HG03280 (cell line): Measurements from ENCODE around the gene HASPIN.
"Not testable (repeated sequence)": the region's sequence is repeated elsewhere in the genome, so short reads cannot be mapped to it uniquely, and the experiment has no call there.

Source experiments
- ATAC-seq: cut with Tn5 transposase; IDR thresholded peaks from one replicate; pipeline ENCODE4 v1.9.1; 2021; ENCODE audit warnings: mild to moderate bottlenecking, moderate library complexity; ENCODE audit not compliant: unreplicated experiment

The HASPIN gene

GRCh38 chr17:3695723-3696411 is 27.8 kb upstream of the HASPIN start, which contains the start of gene P2RX5:
P2RX5 (minus strand) TSS chr17:3696155; CDS start chr17:3696005, 150 bp downstream.
- peak; percentile 28 for ATAC-seq

- ATAC-seq: no peak
Observed at GRCh38 chr17:3697103-3697476, 26.6 kb upstream of the HASPIN start.

DNA sequence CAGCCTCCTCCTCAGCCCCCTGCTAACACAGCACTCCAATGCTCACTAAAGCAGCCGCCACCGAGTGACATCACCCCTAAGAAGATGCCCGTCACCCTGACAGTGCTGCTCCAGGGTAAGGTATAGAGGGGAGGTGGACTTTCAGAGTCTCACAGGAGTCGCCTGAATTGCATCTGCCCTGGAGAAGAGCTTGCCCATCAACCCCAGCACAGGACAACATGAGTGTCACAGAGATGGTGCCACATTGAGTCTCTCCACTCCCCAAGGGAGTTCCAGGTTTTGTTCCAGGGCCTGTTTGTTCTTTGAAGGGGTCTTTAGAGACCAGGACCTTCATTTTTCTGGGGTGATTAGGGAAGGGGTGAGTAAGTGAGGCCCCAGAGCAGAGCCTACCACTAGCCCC is 25.6 kb upstream of the HASPIN start:
- no peak for ATAC-seq

DNA sequence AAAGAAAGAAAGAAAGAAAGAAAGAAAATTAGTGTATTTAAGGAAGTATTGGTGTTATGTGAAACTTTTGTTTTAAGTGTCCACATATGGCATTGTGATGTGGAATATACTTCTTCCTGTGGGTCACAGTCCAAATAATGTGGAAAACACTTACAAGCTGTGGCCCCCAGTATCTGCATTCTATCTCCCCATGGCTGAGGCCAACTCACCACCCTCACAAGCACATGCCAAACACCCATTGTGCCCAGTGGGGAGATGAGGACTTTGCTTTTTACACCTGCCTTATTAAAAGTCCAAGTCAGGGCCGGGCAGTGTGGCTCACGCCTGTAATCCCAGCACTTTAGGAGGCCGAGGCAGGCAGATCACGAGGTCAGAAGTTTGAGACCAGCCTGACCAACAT is 23.8 kb upstream of the HASPIN start:
- no peak for ATAC-seq

GRCh38 chr17:3702041-3702539 is 21.6 kb upstream of the HASPIN start:
- ATAC-seq: not testable (repeated sequence)

- ATAC-seq: no peak
Observed at GRCh38 chr17:3704931-3705717, 18.6 kb upstream of the HASPIN start.

DNA sequence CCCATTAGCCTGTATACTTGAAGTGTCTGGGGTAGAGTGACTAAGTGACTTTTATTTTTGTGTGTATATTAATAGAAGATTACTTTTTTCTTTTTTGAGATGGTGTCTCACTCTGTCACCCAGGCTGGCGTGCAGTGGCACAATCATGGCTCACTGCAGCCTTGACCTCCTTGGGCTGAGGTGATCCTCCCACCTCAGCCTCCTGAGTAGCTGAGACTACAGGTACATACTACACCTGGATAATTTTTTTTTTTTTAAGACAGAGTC is 18.1 kb upstream of the HASPIN start:
- not testable (repeated sequence) for ATAC-seq

DNA sequence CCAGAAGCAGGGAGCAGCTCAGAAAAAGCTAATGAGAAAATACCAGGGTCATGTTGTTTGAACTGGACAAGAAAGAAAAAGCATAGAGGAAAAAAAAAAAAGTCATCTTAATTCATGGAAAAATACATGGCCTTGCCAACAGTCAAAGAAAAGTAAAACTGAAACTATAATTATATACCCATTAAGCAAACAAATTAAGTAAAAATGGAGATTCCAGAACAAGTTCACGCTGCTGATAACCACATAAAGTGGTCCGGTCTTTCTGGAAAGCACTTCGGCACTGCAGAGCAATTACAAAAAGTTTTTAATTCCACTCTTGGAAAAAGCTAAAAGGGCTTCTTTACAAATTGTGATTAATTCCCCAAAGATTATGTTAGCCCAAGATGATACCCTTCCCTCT is 15.3 kb upstream of the HASPIN start:
- ATAC-seq: no peak

DNA sequence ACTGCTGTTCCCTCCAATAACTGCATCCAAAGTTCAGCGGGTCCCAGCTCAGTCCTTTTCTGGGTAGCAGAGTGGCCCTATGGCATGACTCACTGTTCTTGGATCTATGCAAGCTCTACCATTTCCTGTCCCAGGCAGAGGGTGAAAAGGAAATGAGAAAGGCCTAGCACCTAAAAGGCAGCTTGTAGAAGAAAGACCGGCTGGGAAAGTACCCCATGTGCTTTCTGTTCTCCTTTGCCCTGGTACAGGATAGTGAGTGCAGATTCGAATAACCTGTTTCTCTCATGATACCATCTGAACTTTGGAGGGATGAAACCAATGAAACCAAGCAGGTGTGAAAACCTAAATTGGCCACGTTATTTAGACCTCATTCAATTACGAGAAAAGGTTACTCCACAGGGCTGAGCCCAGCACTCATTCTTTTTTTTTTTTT is 12.7 kb upstream of the HASPIN start:
- peak; percentile 93 for ATAC-seq

- ATAC-seq: no peak
Observed at GRCh38 chr17:3712811-3713463, 10.8 kb upstream of the HASPIN start.

DNA sequence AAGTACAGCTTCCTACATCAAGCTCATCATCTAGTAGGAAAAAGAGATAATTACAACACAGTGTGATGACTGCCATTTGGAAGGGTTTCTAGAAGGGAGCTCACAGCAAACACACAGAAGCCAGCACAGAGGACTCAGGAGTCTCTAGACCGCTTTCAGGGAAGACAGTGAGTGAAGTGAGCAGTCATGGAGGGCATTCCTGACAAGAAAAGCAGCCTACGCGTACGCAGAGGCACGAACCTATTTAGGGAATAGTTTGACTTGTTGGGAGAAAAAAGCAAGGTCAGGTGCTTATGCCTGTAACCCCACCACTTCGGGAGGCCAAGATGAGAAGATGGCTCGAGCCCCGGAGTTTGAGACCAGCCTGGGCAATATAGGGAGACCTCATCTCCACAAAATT is 8.4 kb upstream of the HASPIN start:
- ATAC-seq: no peak

GRCh38 chr17:3718201-3718600 is 5.5 kb upstream of the HASPIN start:
- no peak for ATAC-seq

- ATAC-seq: no peak
Observed at GRCh38 chr17:3719265-3719664, 4.4 kb upstream of the HASPIN start.

- no peak for ATAC-seq
Observed at GRCh38 chr17:3722716-3723115, 987 bp upstream of the HASPIN start.

DNA sequence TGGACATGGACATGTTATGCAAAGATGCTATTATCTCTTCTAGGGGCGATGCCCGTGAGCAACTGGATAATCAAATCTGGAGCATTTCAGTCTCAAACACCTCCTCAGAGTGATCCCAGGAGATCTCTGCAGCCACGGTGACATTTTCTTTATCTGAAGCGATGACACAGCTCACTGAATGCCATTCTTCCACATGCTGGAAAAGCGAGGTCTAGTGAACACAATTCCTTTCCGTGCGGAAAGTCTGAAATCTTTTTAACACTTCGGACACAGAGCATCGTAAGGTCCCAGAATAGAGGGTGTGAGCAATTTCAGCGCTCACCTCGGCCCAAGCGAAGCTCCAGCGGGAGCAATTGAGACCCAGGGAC is 531 bp upstream of the HASPIN start:
- ATAC-seq: no peak

GRCh38 chr17:3724378-3725077 is 825 bp downstream of the HASPIN start:
- ATAC-seq: no peak

DNA sequence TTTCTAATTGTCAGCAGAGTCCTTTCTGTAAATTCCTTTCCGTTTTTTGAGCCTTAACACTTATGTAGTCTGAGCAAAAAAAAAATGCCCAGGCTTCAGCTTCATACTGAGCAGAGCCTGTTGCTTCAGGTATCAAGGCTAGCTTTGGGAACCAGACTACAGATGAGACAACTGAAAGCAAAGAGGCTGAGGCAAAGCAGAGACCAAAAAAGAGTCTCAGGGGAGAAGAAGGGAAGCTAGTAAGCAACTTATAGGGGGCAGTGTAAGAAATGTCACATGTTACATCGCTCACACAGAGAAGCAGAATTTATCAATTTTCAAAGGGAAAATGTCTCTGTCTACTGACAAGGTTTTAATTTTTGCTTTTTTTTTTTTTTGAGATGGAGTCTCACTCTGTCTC is 3.3 kb downstream of the HASPIN start:
- no peak for ATAC-seq

GRCh38 chr17:3728099-3728498 is 4.4 kb downstream of the HASPIN start:
- ATAC-seq: not testable (repeated sequence)

GRCh38 chr17:3729881-3730280 is 6.2 kb downstream of the HASPIN start:
- ATAC-seq: no peak

DNA sequence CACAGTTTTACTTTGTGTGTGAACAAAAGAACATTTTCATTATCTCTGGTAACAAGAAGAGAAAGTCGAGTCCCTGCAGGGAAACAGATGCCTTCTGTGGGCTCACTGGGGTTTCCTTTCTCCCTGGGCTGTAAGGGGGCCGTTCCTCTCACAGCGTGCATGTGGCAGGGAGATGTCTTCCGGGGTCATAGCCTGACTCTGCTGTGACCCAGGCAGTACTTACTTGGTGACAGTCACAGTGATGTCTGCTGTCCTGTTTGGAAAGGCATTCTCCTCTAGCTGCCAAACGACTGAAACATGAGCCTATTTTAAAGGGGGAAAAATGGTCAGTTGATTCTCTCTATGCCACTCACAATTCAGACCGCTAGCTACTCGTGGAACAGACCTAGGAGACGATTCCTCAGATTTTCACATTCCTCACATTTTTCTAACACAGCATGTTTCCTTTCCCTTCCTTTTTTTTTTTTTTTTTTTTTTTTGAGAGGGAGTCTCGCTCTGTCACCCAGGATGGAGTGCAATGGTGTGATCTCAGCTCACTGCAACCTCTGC is 7.3 kb downstream of the HASPIN start:
- ATAC-seq: no peak

- peak; percentile 59 for ATAC-seq
Observed at GRCh38 chr17:3732210-3732621, 8.5 kb downstream of the HASPIN start.
